Stimulated activated CD4-positive, alpha-beta T cell treated with anti-CD3 and anti-CD28 coated beads, Interleukin-1b, Interleukin-23, amount 100 ng/mL, for 48 hours (primary cell): ENCODE measurements around the gene ABCF2.

Source experiments
- DNase-seq: peaks from one replicate; pipeline ENCODE4 v3.0.0-alpha.2; 2020

ABCF2 gene

DNA sequence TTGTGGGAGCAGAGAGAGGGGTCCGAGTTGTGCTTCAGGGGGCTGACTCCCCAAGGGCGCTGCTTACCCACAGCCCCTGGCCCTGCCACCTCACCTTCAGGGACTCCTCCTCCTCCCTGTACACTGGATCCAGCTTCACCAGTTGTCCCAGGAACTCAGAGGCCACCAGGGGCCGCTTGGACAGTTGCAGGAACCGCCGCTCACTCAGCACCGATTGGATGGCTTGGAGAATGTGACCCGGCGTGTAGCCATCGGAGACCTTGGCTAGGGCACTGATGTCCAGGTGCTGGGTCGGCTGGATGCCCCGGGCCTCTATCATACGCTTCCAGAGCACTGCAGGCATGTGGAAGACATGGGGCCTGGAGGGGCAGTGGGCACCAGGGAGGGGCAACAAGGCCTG lies 35.5 kb downstream of the ABCF2 start:
- no peak for DNase-seq

GRCh38 chr7:151189038-151189437 lies 38.0 kb downstream of the ABCF2 start:
- no peak for DNase-seq

GRCh38 chr7:151188252-151188542 lies 38.8 kb downstream of the ABCF2 start:
- no peak for DNase-seq

DNA sequence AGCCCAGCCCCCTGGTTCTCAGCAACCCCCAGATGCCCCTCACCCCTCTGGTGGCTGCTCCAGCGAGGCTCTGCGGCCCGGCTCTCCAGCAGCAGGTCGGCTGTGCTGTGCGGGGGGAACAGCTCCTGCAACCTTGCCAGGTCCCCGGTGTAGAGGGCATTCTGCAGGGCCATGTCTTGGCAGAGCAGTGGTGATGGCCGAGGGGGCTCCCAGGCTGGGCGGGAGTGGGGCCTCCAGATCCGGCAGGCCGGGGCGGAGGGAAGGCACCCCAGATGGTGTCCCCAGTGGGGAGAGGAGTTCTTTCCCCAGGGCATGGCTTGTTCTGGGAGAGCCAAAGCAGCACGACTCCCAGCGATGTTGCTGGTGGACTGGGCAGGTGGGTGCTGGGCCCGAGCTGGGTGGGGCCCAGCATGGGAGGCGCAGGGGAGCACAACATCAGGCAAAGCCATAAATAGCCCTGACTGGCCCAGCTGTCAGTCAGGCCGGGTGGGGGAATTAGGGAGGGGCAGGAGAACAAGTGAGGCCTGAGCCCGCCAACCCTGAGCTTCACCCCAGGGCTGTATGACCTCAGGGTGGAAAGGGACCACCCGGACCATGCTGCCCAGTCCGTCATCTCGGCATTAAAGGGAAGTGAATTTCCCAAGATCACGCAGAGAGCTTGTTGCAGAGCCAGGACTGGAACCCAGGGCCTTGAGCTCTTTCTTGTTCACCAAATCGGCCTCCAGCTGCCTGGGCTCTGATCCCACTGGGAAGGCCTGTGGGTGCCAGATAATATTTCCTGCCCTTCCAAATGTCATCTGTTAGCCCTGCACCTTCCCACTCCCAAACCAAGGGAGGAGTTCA lies 39.4 kb downstream of the ABCF2 start:
- no peak for DNase-seq

- no peak for DNase-seq
Observed at GRCh38 chr7:151186640-151187408, 40.2 kb downstream of the ABCF2 start, which contains the start of gene ASB10. Gene ASB10 (minus strand): TSS chr7:151187250. CDS start chr7:151187130, 120 bp downstream.

GRCh38 chr7:151185762-151186639 lies 41.0 kb downstream of the ABCF2 start:
- no peak for DNase-seq

DNA sequence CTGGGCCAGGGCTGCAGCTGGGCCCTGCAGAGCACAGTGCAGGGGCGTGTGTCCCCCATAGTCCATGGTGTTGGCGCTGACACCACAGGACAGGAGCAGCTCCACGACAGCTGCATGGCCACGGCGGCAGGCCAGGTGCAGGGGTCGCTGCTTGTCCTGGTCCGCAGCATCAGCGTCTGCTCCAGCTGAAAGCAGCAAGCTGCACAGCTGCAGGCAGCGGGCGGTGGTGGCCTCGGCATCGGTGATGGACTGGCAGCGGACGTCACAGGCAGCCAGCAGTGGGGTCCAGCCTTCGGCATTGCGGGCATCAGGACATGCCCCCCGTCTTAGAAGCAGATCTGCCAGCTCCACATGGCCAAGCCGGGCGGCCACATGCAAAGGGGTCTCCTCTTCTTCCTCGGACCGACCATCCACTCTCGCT lies 46.0 kb downstream of the ABCF2 start:
- no peak for DNase-seq

- DNase-seq: no peak
Observed at GRCh38 chr7:151179946-151180345, 47.1 kb downstream of the ABCF2 start.

DNA sequence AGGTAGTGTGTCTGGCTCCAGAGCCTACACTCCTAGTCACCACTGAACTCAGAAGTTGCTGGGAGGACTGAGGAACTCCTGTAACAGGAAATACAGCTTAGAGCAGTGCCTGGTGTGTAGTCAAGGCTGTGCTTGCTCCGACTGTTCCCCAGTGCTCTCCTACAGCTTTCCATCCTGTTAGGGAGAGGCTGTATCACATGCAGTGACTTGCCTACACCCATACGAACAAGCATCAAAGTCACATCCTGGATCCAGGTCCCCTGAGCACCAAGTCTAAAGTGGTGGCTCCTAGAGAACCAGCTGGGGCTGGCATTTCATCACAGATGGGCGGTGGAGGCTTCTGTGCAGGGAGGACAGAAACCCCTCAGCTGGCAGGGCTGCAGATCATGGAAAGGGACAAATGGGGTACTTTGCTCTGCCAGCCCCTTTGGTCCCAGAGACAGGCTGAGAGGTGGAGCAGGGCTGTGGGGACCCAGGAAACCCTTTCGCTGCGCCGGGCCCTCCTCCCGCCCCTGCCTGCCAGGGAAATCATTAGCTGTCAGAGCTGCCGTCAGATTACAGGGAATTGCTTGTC lies 47.6 kb downstream of the ABCF2 start:
- no peak for DNase-seq

- DNase-seq: no peak
Observed at GRCh38 chr7:151178831-151179230, 48.2 kb downstream of the ABCF2 start.

DNA sequence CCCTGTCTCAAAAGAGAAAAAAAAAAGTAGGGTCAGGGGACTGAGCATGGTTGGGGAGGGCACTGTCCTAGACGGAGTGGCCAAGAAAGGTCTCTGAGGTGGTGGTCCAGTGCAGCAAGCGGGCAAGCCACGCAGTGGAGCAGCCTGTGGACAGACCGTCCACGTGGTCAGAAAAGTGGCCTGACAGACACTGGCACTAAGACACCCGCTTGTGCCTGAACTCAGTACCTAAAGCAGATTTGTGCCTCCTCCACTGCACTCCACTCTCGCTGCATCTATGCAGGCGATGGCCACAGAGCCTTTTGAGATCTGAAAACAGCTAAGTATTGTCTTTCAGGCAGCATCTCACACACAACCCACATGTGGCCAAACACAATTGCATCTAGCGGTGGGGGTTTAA lies 48.8 kb downstream of the ABCF2 start:
- DNase-seq: no peak

GRCh38 chr7:151177310-151177709 lies 49.7 kb downstream of the ABCF2 start:
- no peak for DNase-seq

GRCh38 chr7:151176401-151176800 lies 50.6 kb downstream of the ABCF2 start:
- DNase-seq: no peak

GRCh38 chr7:151175793-151176311 lies 51.2 kb downstream of the ABCF2 start:
- no peak for DNase-seq

- no peak for DNase-seq
Observed at GRCh38 chr7:151175047-151175792, 51.8 kb downstream of the ABCF2 start.

DNA sequence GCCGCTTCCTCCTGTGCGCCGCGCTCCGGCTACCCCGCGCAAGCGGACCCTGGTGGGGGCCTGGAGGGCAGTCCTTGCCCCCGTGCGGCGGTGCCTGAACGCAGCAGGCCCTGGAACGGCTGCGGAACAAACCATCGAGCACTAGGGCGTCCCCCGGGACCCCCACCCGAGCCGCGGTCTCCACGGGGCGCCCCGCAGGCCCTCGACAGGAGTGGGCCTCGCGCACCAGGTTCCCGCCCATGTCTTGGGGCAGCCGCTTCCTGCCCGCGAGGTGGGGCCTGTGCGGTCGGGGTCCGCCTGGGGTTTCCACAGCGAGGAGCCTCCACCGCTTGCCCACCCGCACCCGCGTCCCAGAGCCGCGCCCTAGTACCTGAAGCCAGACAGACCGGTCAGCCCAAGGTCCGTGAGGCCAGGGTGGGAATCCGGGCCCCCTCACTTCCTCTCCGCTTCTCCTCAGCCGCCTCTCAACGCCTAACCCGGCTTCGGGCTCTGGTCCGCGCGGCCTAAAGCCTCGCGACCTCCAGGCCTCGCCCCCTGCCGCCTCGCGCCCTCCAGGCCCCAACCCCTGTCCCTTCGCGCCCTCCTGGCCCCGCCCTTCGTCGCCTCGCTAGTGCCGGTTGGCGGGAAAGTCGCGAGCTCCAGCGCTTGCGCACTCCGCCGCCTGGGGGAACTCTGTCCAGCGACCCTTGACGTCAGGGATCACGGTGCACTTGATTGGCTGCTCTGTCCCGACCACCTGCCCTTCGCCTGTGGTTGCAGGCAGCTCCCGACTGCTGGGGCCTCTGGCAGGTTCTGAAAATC lies 52.6 kb downstream of the ABCF2 start:
- peak; percentile 35 for DNase-seq

GRCh38 chr7:151173386-151174245 lies 53.4 kb downstream of the ABCF2 start:
- no peak for DNase-seq

GRCh38 chr7:151172273-151173141 lies 54.5 kb downstream of the ABCF2 start:
- peak; percentile 76 for DNase-seq

GRCh38 chr7:151168787-151169162 lies 58.2 kb downstream of the ABCF2 start:
- no peak for DNase-seq
